Measurements from ENCODE around the gene RBM12. TPM values are rescaled to one million over a fixed set of nuclear protein-coding genes. Genes with fewer than 3 reads are reported as not detected.

The RBM12 gene
- total RNA-seq, 3 donors from 2014 or later (not counting 1 experiment from before 2014, with no cell fraction given) = 80.9 to 112 (median 89.4) TPM

DNA sequence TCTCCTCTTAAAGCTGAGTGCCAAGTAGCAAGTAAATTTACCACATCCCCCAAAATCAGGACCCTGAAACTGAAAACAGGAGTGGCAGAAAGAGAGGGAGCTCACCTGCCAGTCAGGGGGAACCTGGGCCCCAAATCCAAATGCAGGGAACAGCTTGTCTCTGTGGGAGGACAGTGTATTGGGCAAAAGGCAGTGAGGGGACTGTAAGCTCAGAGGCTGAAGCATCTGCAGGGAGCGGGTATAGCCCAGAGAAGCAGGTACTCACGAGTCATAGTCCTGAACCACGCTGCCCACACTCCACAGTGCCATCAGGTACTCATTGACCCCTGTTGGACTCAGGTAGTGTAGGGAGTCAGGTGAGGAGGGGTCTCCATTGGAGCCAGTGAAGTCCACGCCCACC is 34.1 kb downstream of the RBM12 start:
- Histone ChIP-seq H3K36me3 (ENCODE audit: control insufficient read depth, insufficient read depth, low read length) (peaks cover 64% of the 10 kb centered on the region), H3K4me1 (ENCODE audit: control insufficient read depth, insufficient read depth, low read length) (peaks cover 4% of the 10 kb centered on the region), H3K9me3 (ENCODE audit: control insufficient read depth, insufficient read depth, low read length) (no peaks in the 10 kb centered on the region), H3K4me3 (ENCODE audit: low read length) (no peak overlapping the region), H3K27me3 (ENCODE audit: control insufficient read depth, insufficient read depth, low read length) (no peaks in the 10 kb centered on the region), H3K27ac (ENCODE audit: low read length) (no peak overlapping the region)
- H3K27ac Mint-ChIP-seq = no peak overlapping the region
- peaks cover 16% of the 10 kb centered on the region for H3K36me3 Mint-ChIP-seq
- DNase-seq (no peak), ATAC-seq (no peak)
- H3K27me3 Mint-ChIP-seq (ENCODE audit: low read depth in 2 of 2) = no peaks in the 10 kb centered on the region
- no peak overlapping the region for H3K4me3 Mint-ChIP-seq
- WGBS (ENCODE audit: insufficient coverage) = 96% methylated on average over 4 of the region's 4 CpGs
- H3K9me3 Mint-ChIP-seq = no peaks in the 10 kb centered on the region
- TF ChIP-seq, protein P1, sequence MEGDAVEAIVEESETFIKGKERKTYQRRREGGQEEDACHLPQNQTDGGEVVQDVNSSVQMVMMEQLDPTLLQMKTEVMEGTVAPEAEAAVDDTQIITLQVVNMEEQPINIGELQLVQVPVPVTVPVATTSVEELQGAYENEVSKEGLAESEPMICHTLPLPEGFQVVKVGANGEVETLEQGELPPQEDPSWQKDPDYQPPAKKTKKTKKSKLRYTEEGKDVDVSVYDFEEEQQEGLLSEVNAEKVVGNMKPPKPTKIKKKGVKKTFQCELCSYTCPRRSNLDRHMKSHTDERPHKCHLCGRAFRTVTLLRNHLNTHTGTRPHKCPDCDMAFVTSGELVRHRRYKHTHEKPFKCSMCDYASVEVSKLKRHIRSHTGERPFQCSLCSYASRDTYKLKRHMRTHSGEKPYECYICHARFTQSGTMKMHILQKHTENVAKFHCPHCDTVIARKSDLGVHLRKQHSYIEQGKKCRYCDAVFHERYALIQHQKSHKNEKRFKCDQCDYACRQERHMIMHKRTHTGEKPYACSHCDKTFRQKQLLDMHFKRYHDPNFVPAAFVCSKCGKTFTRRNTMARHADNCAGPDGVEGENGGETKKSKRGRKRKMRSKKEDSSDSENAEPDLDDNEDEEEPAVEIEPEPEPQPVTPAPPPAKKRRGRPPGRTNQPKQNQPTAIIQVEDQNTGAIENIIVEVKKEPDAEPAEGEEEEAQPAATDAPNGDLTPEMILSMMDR (IDR thresholded peaks at IDR 0.05) = no peak
- H3K4me1 Mint-ChIP-seq = peaks cover 18 to 26% of the 10 kb centered on the region in 2 donors
- intact Hi-C loops (cut with micrococcal nuclease) = no loop called here

DNA sequence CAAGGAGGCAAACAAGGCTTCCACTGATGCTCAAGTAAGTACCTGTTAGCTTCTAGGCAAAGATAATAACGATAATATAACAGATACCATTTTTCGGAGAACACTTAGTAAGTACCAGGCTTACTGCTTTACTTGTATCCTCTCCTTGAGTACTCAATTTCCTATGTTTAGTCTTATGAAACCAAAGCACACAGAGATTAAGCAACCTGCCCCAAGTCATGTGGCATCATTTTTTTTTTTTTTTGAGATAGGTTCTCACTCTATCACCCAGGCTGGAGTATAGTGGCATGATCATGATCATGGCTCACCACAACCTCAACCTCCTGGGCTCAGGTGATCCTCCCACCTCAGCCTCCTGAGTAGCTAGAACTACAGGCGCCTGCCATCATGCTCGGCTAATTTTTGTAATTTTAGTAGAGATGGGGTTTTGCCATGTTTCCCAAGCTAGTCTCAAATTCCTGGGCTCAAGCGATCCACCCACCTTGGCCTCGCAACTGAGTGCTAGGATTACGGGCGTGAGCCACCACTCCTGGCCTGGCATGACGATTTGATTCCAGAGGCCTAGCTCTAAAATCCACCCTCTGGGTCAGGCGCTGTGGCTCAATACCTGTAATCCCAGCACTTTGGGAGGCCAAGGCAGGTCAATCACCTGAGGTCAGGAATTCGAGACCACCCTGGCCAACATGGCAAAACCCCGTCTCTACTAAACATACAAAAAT is 35.1 kb downstream of the RBM12 start:
- H3K4me1 ChIP-seq (ENCODE audit: control insufficient read depth, insufficient read depth, low read length) = no peaks in the 10 kb centered on the region
- H3K27me3 ChIP-seq (ENCODE audit: control insufficient read depth, insufficient read depth, low read length) = no peaks in the 10 kb centered on the region
- Mint-ChIP-seq H3K27ac (peak overlapping the region in 1 of 2 donors; percentile 64), H3K36me3 (peaks cover 18% of the 10 kb centered on the region), H3K27me3 (ENCODE audit: low read depth in 2 of 2) (no peaks in the 10 kb centered on the region), H3K9me3 (no peaks in the 10 kb centered on the region), H3K4me3 (no peak overlapping the region), H3K4me1 (peaks cover 12 to 16% of the 10 kb centered on the region in 2 donors)
- intact Hi-C loops (cut with micrococcal nuclease) = no loop called here
- H3K27ac ChIP-seq (ENCODE audit: low read length) = no peak overlapping the region
- peaks cover 71% of the 10 kb centered on the region for H3K36me3 ChIP-seq (ENCODE audit: control insufficient read depth, insufficient read depth, low read length)
- TF ChIP-seq, protein P1 (IDR thresholded peaks at IDR 0.05) = no peak
- H3K9me3 ChIP-seq (ENCODE audit: control insufficient read depth, insufficient read depth, low read length) = no peaks in the 10 kb centered on the region
- DNase-seq (no peak), ATAC-seq (no peak)
- 91% methylated on average over 12 of the region's 12 CpGs for WGBS (ENCODE audit: insufficient coverage)
- H3K4me3 ChIP-seq (ENCODE audit: low read length) = no peak overlapping the region

DNA sequence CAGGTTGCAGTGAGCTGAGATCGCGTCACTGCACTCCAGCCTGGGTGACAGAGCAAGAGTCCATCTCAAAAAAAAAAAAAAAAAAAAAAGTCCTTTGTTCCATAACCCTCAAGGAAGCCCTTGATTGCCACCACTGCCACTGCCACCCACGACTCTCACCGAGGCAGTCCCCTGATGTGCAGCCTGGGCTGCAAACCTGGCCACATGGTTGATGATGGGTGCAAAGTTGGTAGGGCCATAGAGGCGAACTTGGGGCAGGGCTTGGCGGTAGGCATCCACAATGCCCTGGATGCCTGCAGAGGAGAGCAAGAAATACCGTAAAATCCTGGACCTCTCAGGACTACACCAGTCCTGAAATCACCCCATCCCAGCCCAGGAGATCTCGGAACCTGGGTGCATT is 37.6 kb downstream of the RBM12 start:
- H3K27ac ChIP-seq (ENCODE audit: low read length) = no peak overlapping the region
- Mint-ChIP-seq H3K4me1 (peaks cover 3 to 6% of the 10 kb centered on the region in 2 donors), H3K27ac (peak overlapping the region in 1 of 2 donors; percentile 18), H3K9me3 (no peaks in the 10 kb centered on the region), H3K4me3 (no peak overlapping the region), H3K36me3 (peaks cover 18% of the 10 kb centered on the region), H3K27me3 (ENCODE audit: low read depth in 2 of 2) (no peaks in the 10 kb centered on the region)
- H3K9me3 ChIP-seq (ENCODE audit: control insufficient read depth, insufficient read depth, low read length) = no peaks in the 10 kb centered on the region
- H3K4me3 ChIP-seq (ENCODE audit: low read length) = no peak overlapping the region
- WGBS (ENCODE audit: insufficient coverage) = 93% methylated on average over 7 of the region's 8 CpGs
- DNase-seq (no peak), ATAC-seq (no peak)
- H3K27me3 ChIP-seq (ENCODE audit: control insufficient read depth, insufficient read depth, low read length) = no peaks in the 10 kb centered on the region
- H3K4me1 ChIP-seq (ENCODE audit: control insufficient read depth, insufficient read depth, low read length) = no peaks in the 10 kb centered on the region
- TF ChIP-seq, protein P1 (IDR thresholded peaks at IDR 0.05) = no peak
- H3K36me3 ChIP-seq (ENCODE audit: control insufficient read depth, insufficient read depth, low read length) = peaks cover 65% of the 10 kb centered on the region
- intact Hi-C loops (cut with micrococcal nuclease) = no loop called here

Measured in natural killer cell (primary cell).